OCI-LY3 (cell line): ENCODE results near the gene SAV1.

Source experiments
- H2AFZ ChIP-seq: fragments of 200-600, 300-600 bp; shearing (Covaris generic); 2 replicates; pipeline ENCODE4 v1.6.0; 2014; ENCODE audit warnings: antibody characterized with exemption, low read depth, low read length
- H3K27ac ChIP-seq: fragments of 200-600, 300-600 bp; sonication (generic); 2 replicates; pipeline ENCODE4 v1.5.1; 2014; ENCODE audit warnings: mild to moderate bottlenecking, low read length, moderate library complexity, mixed read lengths
- H3K27me3 ChIP-seq: fragments of 200-600, 300-600 bp; sonication (generic); 2 replicates; pipeline ENCODE4 v1.6.1; 2014; ENCODE audit warnings: low read depth, low read length, mixed read lengths
- H3K36me3 ChIP-seq: fragments of 200-600, 300-600 bp; sonication (generic); replicated peaks from 2 replicates; pipeline ENCODE3; 2014; ENCODE audit warnings: low read depth, low read length, mixed read lengths
- H3K4me1 ChIP-seq: fragments of 300-600, 200-600 bp; sonication (generic); 2 replicates; pipeline ENCODE4 v1.6.1; 2014; ENCODE audit warnings: low read length, mixed read lengths
- H3K4me2 ChIP-seq: fragments of 200-600, 300-600 bp; sonication (generic); 2 replicates; pipeline ENCODE4 v1.6.1; 2014; ENCODE audit warnings: low read length, mixed read lengths
- H3K4me3 ChIP-seq: fragments of 300-600, 200-600 bp; sonication (generic); 2 replicates; pipeline ENCODE4 v1.5.1; 2014; ENCODE audit warnings: antibody characterized with exemption, mild to moderate bottlenecking, low read length, moderate library complexity
- H3K79me2 ChIP-seq: fragments of 300-600, 200-600 bp; shearing (Covaris generic); 2 replicates; pipeline ENCODE4 v1.6.1; 2014; ENCODE audit warnings: mild to moderate bottlenecking, low read length, mixed read lengths
- H3K9ac ChIP-seq: fragments of 300-600, 200-600 bp; shearing (Covaris generic); 2 replicates; pipeline ENCODE4 v1.6.0; 2014; ENCODE audit warnings: mild to moderate bottlenecking, low read length, moderate library complexity
- H3K9me3 ChIP-seq: fragments of 200-600, 300-600 bp; shearing (Covaris generic); 2 replicates; pipeline ENCODE4 v1.6.1; 2014; ENCODE audit warnings: low read length, mixed read lengths; ENCODE audit not compliant: insufficient read depth
- H4K20me1 ChIP-seq: fragments of 200-600, 300-600 bp; sonication (generic); 2 replicates; pipeline ENCODE4 v1.6.1; 2016; ENCODE audit warnings: low read length, mixed read lengths; ENCODE audit not compliant: insufficient read depth
- CTCF ChIP-seq: fragments of 200-600, 300-600 bp; sonication (generic); IDR thresholded peaks from 2 replicates; pipeline ENCODE4 v1.5.1; 2014; ENCODE audit warnings: antibody characterized with exemption, low read length, low read depth
- EZH2phosphoT487 ChIP-seq: fragments of 200-600 bp; shearing (Covaris generic); IDR thresholded peaks from 2 replicates; pipeline ENCODE4 v1.6.1; 2018; ENCODE audit warnings: antibody characterized with exemption, mixed run types, low read depth

The SAV1 gene

DNA sequence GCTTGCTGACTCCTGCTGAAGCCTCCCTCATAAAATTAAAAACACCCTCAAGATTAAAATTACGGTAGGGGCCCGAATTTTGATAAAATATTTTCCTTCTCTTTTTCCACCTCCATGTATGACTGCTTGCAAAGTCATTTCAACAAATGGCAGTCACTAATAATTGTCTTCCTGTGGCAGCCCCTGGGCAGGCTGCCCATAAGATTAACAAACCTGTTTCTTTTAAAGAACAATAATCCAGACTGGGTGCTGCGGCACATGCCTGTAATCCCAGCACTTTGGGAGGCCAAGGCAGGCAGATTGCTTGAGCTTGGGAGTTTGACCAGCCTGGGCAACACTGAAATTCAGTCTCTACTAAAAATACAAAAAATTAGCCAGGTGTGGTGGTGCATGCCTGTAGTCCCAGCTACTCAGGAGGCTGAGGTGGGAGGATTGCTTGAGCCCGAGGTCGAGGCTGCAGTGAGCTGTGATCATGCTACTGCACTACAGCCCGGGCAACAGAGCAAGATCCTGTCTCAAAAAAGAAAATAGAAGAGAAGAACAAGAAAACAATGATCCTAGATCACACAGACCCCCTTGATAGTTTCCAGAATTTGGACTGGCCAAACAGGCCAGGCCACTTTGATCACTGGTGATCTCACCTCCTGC is 8.7 kb downstream of the SAV1 start:
- Histone ChIP-seq H4K20me1 (no peaks in the 10 kb centered on the region), H3K4me1 (no peaks in the 10 kb centered on the region), H3K79me2 (no peaks in the 10 kb centered on the region), H3K27me3 (no peaks in the 10 kb centered on the region), H3K36me3 (peaks cover 7% of the 10 kb centered on the region), H3K9ac (no peak overlapping the region), H3K27ac (no peak overlapping the region), H2AFZ (no peak overlapping the region), H3K9me3 (no peaks in the 10 kb centered on the region), H3K4me3 (no peak overlapping the region), H3K4me2 (no peak overlapping the region)
- TF ChIP-seq EZH2phosphoT487 (no peak), CTCF (no peak)

GRCh38 chr14:50658203-50658602 is 9.9 kb downstream of the SAV1 start:
- H3K4me1 ChIP-seq = no peaks in the 10 kb centered on the region
- H3K9me3 ChIP-seq = no peaks in the 10 kb centered on the region
- no peaks in the 10 kb centered on the region for H4K20me1 ChIP-seq
- H3K4me3 ChIP-seq = no peak overlapping the region
- TF ChIP-seq CTCF (no peak), EZH2phosphoT487 (no peak)
- no peaks in the 10 kb centered on the region for H3K79me2 ChIP-seq
- H3K36me3 ChIP-seq = peaks cover 7% of the 10 kb centered on the region
- H3K27ac ChIP-seq = no peak overlapping the region
- H3K4me2 ChIP-seq = no peak overlapping the region
- no peak overlapping the region for H2AFZ ChIP-seq
- no peak overlapping the region for H3K9ac ChIP-seq
- no peaks in the 10 kb centered on the region for H3K27me3 ChIP-seq

DNA sequence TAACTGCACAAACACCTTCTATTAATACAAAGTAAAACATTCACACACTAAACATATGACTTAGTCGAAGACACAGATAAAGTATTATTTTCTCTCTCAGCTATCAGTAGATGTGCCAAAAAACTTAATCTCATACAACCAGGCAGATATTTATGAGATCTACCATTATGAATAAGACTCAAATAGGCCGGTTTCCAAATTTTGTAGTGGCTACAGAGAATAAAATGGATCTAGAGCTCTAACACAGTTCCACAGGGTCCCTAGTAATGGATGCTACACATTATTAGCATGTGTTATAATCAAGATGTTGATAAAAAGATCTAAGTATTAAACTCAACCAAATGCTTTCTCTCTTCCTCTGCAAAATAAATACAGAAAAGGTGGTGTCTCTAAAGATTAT is 10.4 kb downstream of the SAV1 start:
- no peaks in the 10 kb centered on the region for H3K4me1 ChIP-seq
- H3K4me2 ChIP-seq = no peak overlapping the region
- no peaks in the 10 kb centered on the region for H3K27me3 ChIP-seq
- no peak overlapping the region for H3K9ac ChIP-seq
- no peaks in the 10 kb centered on the region for H3K79me2 ChIP-seq
- peaks cover 7% of the 10 kb centered on the region for H3K36me3 ChIP-seq
- H3K4me3 ChIP-seq = no peak overlapping the region
- H4K20me1 ChIP-seq = no peaks in the 10 kb centered on the region
- no peak overlapping the region for H2AFZ ChIP-seq
- no peak for TF ChIP-seq EZH2phosphoT487
- TF ChIP-seq CTCF = no peak
- no peak overlapping the region for H3K27ac ChIP-seq
- no peaks in the 10 kb centered on the region for H3K9me3 ChIP-seq

- Histone ChIP-seq H3K27me3 (no peaks in the 10 kb centered on the region), H3K4me3 (no peak overlapping the region), H3K79me2 (no peaks in the 10 kb centered on the region), H3K27ac (no peak overlapping the region), H2AFZ (no peak overlapping the region), H3K36me3 (peaks cover 7% of the 10 kb centered on the region), H3K9me3 (no peaks in the 10 kb centered on the region), H3K4me1 (no peaks in the 10 kb centered on the region), H3K4me2 (no peak overlapping the region), H4K20me1 (no peaks in the 10 kb centered on the region), H3K9ac (no peak overlapping the region)
- no peak for TF ChIP-seq EZH2phosphoT487
- TF ChIP-seq CTCF = no peak
Observed at GRCh38 chr14:50656776-50657175, 11.3 kb downstream of the SAV1 start.
